K562 (cell line): ENCODE measurements around the gene MBOAT1. TPM values are rescaled to one million over a fixed set of nuclear protein-coding genes. Genes with fewer than 3 reads are reported as not detected.

Experiments used
- ATAC-seq: fragments of 200-7000 bp; cut with Tn5 transposase; 3 replicates; pipeline ENCODE4 v1.9.1; 2020; ENCODE audit warnings: moderate library complexity
- BruUV-seq: library from RNA; stranded (reverse); fragments of 400-500 nt; replicated peaks from 2 replicates; lab custom pipeline; 2021; lab: Mats Ljungman, UMichigan
- CTCF ChIA-PET: fragments of 300-600 bp; formaldehyde crosslinking; extraction: SDS; loops from one replicate; lab custom pipeline; 2021; ENCODE audit warnings: low intra/inter-chr PET ratio; lab: Yijun Ruan, JAX
- POLR2A ChIA-PET: fragments of 300-600, 350-650 bp; sonication (Branson Sonifier 250); formaldehyde crosslinking; extraction: SDS; loops from one replicate; lab custom pipeline; 2021; ENCODE audit warnings: antibody characterized with exemption, inconsistent platforms; lab: Yijun Ruan, JAX
- DNase-seq, 4 experiments: peaks; one replicate each; pipeline versions ENCODE4 v3.0.0 to v3.0.0-alpha.2; 2011 to 2018; ENCODE audit warnings: low spot score in 3 of 4, mixed read lengths in 3 of 4; ENCODE audit errors: extremely low read depth in 1 of 4
- FAIRE-seq: peaks from 2 replicates; lab custom pipeline; 2011; peaks lifted over from hg19 to GRCh38; lab: Jason Lieb, UNC
- H2AFZ ChIP-seq: 2 replicates; pipeline ENCODE4 v1.6.0; 2011; ENCODE audit warnings: low read depth, low read length, control low read depth, inconsistent platforms
- H3K27ac ChIP-seq: fragments of 200-600 bp; 3 replicates; pipeline ENCODE4 v1.8.0; 2011; ENCODE audit warnings: low read depth, mild to moderate bottlenecking, control low read depth, inconsistent platforms, low read length, moderate library complexity, mixed read lengths; ENCODE audit errors: extremely low read depth
- H3K27me3 ChIP-seq, 2 experiments: fragments of 300-600 bp in 1 of 2; 2 replicates in 1 of 2; 3 replicates in 1 of 2; pipeline versions ENCODE4 v1.6.0 to v1.8.0; 2011; ENCODE audit warnings: inconsistent platforms in 2 of 2, low read length in 2 of 2, mild to moderate bottlenecking in 1 of 2, mixed read lengths in 1 of 2, moderate library complexity in 1 of 2; ENCODE audit not compliant: control insufficient read depth in 2 of 2, insufficient read depth in 2 of 2
- H3K36me3 ChIP-seq: fragments of 300-600 bp; 3 replicates; pipeline ENCODE4 v1.8.0; 2011; ENCODE audit warnings: mild to moderate bottlenecking, low read length, inconsistent platforms; ENCODE audit not compliant: control insufficient read depth, insufficient read depth
- H3K4me1 ChIP-seq, 2 experiments: fragments of 200-600 bp in 1 of 2; replicated peaks in 1 of 2; 2 replicates in 1 of 2; 3 replicates in 1 of 2; pipeline versions ENCODE4 v1.5.1 to v1.8.0; 2011; ENCODE audit warnings: inconsistent platforms in 2 of 2, low read length in 2 of 2, mild to moderate bottlenecking in 1 of 2, mixed read lengths in 1 of 2, moderate library complexity in 1 of 2; ENCODE audit not compliant: control insufficient read depth in 2 of 2, insufficient read depth in 2 of 2
- H3K4me2 ChIP-seq: 2 replicates; pipeline ENCODE4 v1.6.1; 2011; ENCODE audit warnings: low read length, control low read depth, inconsistent platforms, mixed read lengths; ENCODE audit not compliant: insufficient read depth
- H3K4me3 ChIP-seq: fragments of 200-600 bp; sonication (generic), shearing (Covaris generic); 2 replicates; pipeline ENCODE4 v1.5.1; 2016; ENCODE audit warnings: control low read depth, inconsistent platforms
- H3K79me2 ChIP-seq: fragments of 200-600 bp; 3 replicates; pipeline ENCODE4 v1.8.0; 2011; ENCODE audit warnings: low read length, inconsistent platforms; ENCODE audit not compliant: control insufficient read depth, insufficient read depth
- H3K9ac ChIP-seq, 2 experiments: 2 replicates each; pipeline versions ENCODE4 v1.6.0 to v1.6.1; 2011; ENCODE audit warnings: low read depth in 2 of 2, low read length in 2 of 2, control low read depth in 1 of 2, inconsistent platforms in 1 of 2, mild to moderate bottlenecking in 1 of 2, mixed read lengths in 1 of 2; ENCODE audit not compliant: insufficient read depth in 1 of 2
- H3K9me1 ChIP-seq: one replicate; pipeline ENCODE4 v1.6.0; 2011; ENCODE audit warnings: inconsistent platforms, mild to moderate bottlenecking, low read length, moderate library complexity; ENCODE audit not compliant: control insufficient read depth, insufficient read depth
- H3K9me3 ChIP-seq: replicated peaks from 2 replicates; pipeline ENCODE4 v1.5.1; 2011; ENCODE audit warnings: low read depth, low read length, inconsistent platforms; ENCODE audit not compliant: control insufficient read depth, insufficient read depth
- H4K20me1 ChIP-seq: replicated peaks from 2 replicates; pipeline ENCODE4 v1.6.1; 2011; ENCODE audit warnings: low read length, inconsistent platforms, mixed read lengths; ENCODE audit not compliant: control insufficient read depth, insufficient read depth
- FUS ChIP-seq: fragments of 200-400 bp; formaldehyde crosslinking; optimal IDR thresholded peaks from 2 replicates; pipeline ENCODE3; 2017; ENCODE audit warnings: low read depth, low read length
- HBP1 ChIP-seq: fragments of 450-650 bp; formaldehyde crosslinking; IDR thresholded peaks from 2 replicates; pipeline ENCODE4 v1.4.0; 2022; ENCODE audit warnings: missing genetic modification characterization
- HMGN3 ChIP-seq: IDR thresholded peaks from 2 replicates; pipeline ENCODE4 v1.6.1; 2011; ENCODE audit warnings: borderline replicate concordance, low read depth, mild to moderate bottlenecking, mixed read lengths, low read length; ENCODE audit not compliant: insufficient read length; ENCODE audit errors: extremely low read depth
- LARP7 ChIP-seq: fragments of 450-650 bp; IDR thresholded peaks from 2 replicates; pipeline ENCODE4 v1.6.1; 2016
- LCOR ChIP-seq: sonication (generic); formaldehyde crosslinking; IDR thresholded peaks from 2 replicates; pipeline ENCODE4 v1.8.0; 2022; ENCODE audit warnings: mild to moderate bottlenecking, missing genetic modification reagents
- MLLT1 ChIP-seq, 2 experiments: fragments of 450-650 bp; IDR thresholded peaks; 2 replicates each; pipeline ENCODE4 v1.6.1; 2016
- NCOA4 ChIP-seq: fragments of 450-650 bp; IDR thresholded peaks from 2 replicates; pipeline ENCODE4 v1.6.1; 2018; ENCODE audit warnings: mild to moderate bottlenecking; ENCODE audit not compliant: partially characterized antibody
- PML ChIP-seq: IDR thresholded peaks from 2 replicates; pipeline ENCODE4 v1.6.1; 2012; ENCODE audit warnings: low read length, inconsistent platforms
- PTBP1 ChIP-seq: fragments of 200-400 bp; formaldehyde crosslinking; IDR thresholded peaks from 2 replicates; pipeline ENCODE4 v1.6.1; 2017; ENCODE audit warnings: low read depth, low read length
- RAD21 ChIP-seq, 2 experiments: fragments of 250-450 bp in 1 of 2; fragments of 450-650 bp in 1 of 2; sonication (Bioruptor Pico) in 1 of 2; formaldehyde crosslinking in 1 of 2; IDR thresholded peaks in 1 of 2; conservative IDR thresholded peaks in 1 of 2; 2 replicates each; pipeline versions ENCODE4 v1.4.0 to v1.8.0; 2020 to 2022; ENCODE audit warnings: mild to moderate bottlenecking in 2 of 2, moderate library complexity in 1 of 2
- RBM34 ChIP-seq: fragments of 200-400 bp; formaldehyde crosslinking; IDR thresholded peaks from 2 replicates; pipeline ENCODE4 v1.6.1; 2018; ENCODE audit warnings: low read length, borderline replicate concordance; ENCODE audit not compliant: insufficient read depth
- SIN3A ChIP-seq, 2 experiments: fragments of 150-350 bp in 1 of 2; IDR thresholded peaks; 2 replicates each; pipeline ENCODE4 v1.6.1; 2011 to 2016; ENCODE audit warnings: borderline replicate concordance in 2 of 2, low read depth in 2 of 2, low read length in 2 of 2, mild to moderate bottlenecking in 2 of 2, moderate library complexity in 2 of 2; ENCODE audit not compliant: control insufficient read depth in 1 of 2
- TAL1 ChIP-seq: fragments of 450-650 bp; IDR thresholded peaks from 2 replicates; pipeline ENCODE4 v1.6.1; 2016; ENCODE audit warnings: mild to moderate bottlenecking
- TSC22D4 ChIP-seq: fragments of 450-650 bp; IDR thresholded peaks from 2 replicates; pipeline ENCODE4 v1.6.1; 2016; ENCODE audit warnings: missing genetic modification characterization, missing biosample characterization, control low read depth
- ZBTB2 ChIP-seq: fragments of 450-650 bp; IDR thresholded peaks from 2 replicates; pipeline ENCODE4 v1.6.1; 2016; ENCODE audit warnings: antibody characterized with exemption
- ZNF436 ChIP-seq: fragments of 250-450, 450-650 bp; sonication (Bioruptor Pico); formaldehyde crosslinking; IDR thresholded peaks from 2 replicates; pipeline ENCODE4 v1.7.0; 2020; ENCODE audit warnings: mild to moderate bottlenecking
- WGBS: fragments of 100-300 bp; shearing (Covaris generic); methylation state at CpG from one replicate; pipeline ENCODE4 v1.1.6; 2016; ENCODE audit warnings: low coverage, mixed read lengths; ENCODE audit not compliant: insufficient coverage; ENCODE audit errors: missing lambda C conversion rate; 5-methylcytosine and 5-hydroxymethylcytosine counted together
- in situ Hi-C: fragments of 300-500 bp; cut with MboI; formaldehyde crosslinking; loops from 4 replicates; pipeline ENCODE4 v1.15.0; 2018; ENCODE audit warnings: inconsistent platforms, mixed read lengths
- intact Hi-C: fragments of 100-400 bp; cut with micrococcal nuclease; formaldehyde crosslinking; loops from 2 replicates; pipeline ENCODE4 v1.14.2; 2022
- polyA plus RNA-seq, 8 experiments: library from polyadenylated mRNA; depleted of rRNA in 4 of 8; stranded (reverse) in 5 of 8; unstranded in 3 of 8; fragments of >200 nt; fragmentation: Nextera tagmentation in 2 of 8; fragmentation: Illumina TruSeq in 1 of 8; extraction: Ambion mirVana in 2 of 8; extraction: Trizol in 1 of 8; gene quantifications; 2 replicates each; pipeline versions ENCODE4 v1.2.1 to v1.2.3, GENCODE V29; 2011 to 2014; ENCODE audit warnings: inconsistent platforms in 1 of 8, missing spikeins in 1 of 8
- total RNA-seq, 7 experiments: library from RNA; depleted of rRNA in 6 of 7; stranded (reverse); fragments of >200 nt in 6 of 7; fragmentation: Illumina TruSeq in 2 of 7; extraction: Trizol in 2 of 7; gene quantifications; 2 replicates each; pipeline versions ENCODE4 v1.2.1 to v1.2.3, GENCODE V29; 2011 to 2021; ENCODE audit warnings: low replicate concordance in 1 of 7

MBOAT1 gene
- total and polyA plus RNA-seq, 9 of the 15 experiments (the other 6 are each of a cell fraction or from before 2014, with no cell fraction given), result 0.13 to 16.5 (median 10.3) TPM

- H2AFZ ChIP-seq, result no peak overlapping the region
- no TSS peak for BruUV-seq
- H3K36me3 ChIP-seq, result peaks cover 12% of the 10 kb centered on the region; the same call in 2 of the 3 replicates
- no peak overlapping the region for H3K4me2 ChIP-seq
- H3K27ac ChIP-seq, result no peak overlapping the region
- H3K27me3 ChIP-seq, result no peaks in the 10 kb centered on the region
- H3K9me3 ChIP-seq, result no peaks in the 10 kb centered on the region
- ChIA-PET POLR2A (interaction anchor here (0.7 kb wide), 1 partner anchor 12 kb away, joined by 3 read pairs; no protein-coding TSS in a partner anchor), CTCF (no interaction called here)
- in situ Hi-C loops (no loop called here), intact Hi-C loops (no loop called here)
- no peak overlapping the region for H3K9ac ChIP-seq
- no peaks in the 10 kb centered on the region; a peak in 1 of 5 replicates for H3K4me1 ChIP-seq
- H3K9me1 ChIP-seq, result no peaks in the 10 kb centered on the region
- DNase-seq (no peak), FAIRE-seq (no peak), ATAC-seq (no peak; the same call in 2 of the 3 replicates)
- no peaks in the 10 kb centered on the region for H3K79me2 ChIP-seq
- no peak overlapping the region for H3K4me3 ChIP-seq
- no peaks in the 10 kb centered on the region for H4K20me1 ChIP-seq
- no peak for TF ChIP-seq PML
- no peak for TF ChIP-seq RBM34
- TF ChIP-seq TSC22D4 (tag), result no peak
- TF ChIP-seq HMGN3, result no peak
- TF ChIP-seq RAD21 (CRISPR knock-in tag; conservative IDR thresholded peaks at IDR 0.05 in 1 of 2, IDR thresholded peaks at IDR 0.05 in 1 of 2), result no peak
- TF ChIP-seq PTBP1, result no peak
- no peak for TF ChIP-seq MLLT1 (IDR thresholded peaks at IDR 0.05)
- no peak for TF ChIP-seq LCOR (CRISPR knock-in tag)
- no peak for TF ChIP-seq NCOA4
- no peak for TF ChIP-seq ZNF436
- TF ChIP-seq SIN3A (IDR thresholded peaks at IDR 0.05; ENCODE audit: borderline replicate concordance in 2 of 2, control insufficient read depth in 1 of 2, low read depth in 2 of 2, low read length in 2 of 2), result no peak
- no peak for TF ChIP-seq LARP7
- no peak for TF ChIP-seq ZBTB2
- TF ChIP-seq TAL1, result no peak
- no peak for TF ChIP-seq FUS
- no peak for TF ChIP-seq HBP1 (CRISPR knock-in tag)
- 71% methylated on average over 5 of the region's 5 CpGs for WGBS
These were observed 99.4 kb downstream of the MBOAT1 start for GRCh38 chr6:20112841-20113240.
